ENCODE data around the gene CPT1A.

- TF ChIP-seq, protein P1, sequence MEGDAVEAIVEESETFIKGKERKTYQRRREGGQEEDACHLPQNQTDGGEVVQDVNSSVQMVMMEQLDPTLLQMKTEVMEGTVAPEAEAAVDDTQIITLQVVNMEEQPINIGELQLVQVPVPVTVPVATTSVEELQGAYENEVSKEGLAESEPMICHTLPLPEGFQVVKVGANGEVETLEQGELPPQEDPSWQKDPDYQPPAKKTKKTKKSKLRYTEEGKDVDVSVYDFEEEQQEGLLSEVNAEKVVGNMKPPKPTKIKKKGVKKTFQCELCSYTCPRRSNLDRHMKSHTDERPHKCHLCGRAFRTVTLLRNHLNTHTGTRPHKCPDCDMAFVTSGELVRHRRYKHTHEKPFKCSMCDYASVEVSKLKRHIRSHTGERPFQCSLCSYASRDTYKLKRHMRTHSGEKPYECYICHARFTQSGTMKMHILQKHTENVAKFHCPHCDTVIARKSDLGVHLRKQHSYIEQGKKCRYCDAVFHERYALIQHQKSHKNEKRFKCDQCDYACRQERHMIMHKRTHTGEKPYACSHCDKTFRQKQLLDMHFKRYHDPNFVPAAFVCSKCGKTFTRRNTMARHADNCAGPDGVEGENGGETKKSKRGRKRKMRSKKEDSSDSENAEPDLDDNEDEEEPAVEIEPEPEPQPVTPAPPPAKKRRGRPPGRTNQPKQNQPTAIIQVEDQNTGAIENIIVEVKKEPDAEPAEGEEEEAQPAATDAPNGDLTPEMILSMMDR (conservative IDR thresholded peaks at IDR 0.05; ENCODE audit: low read length), result no peak
- TF ChIP-seq EZH2phosphoT487 (IDR thresholded peaks at IDR 0.05; ENCODE audit: borderline replicate concordance), result no peak
Measured at GRCh38 chr11:68865241-68865640, 23.5 kb upstream of the CPT1A start.
